Neural cell (in vitro differentiated cells): ENCODE results near the gene CARS2. TPM values are rescaled to one million over a fixed set of nuclear protein-coding genes. Genes with fewer than 3 reads are reported as not detected.

Source experiments
- H2AFZ ChIP-seq: fragments of 200-600, 300-800 bp; sonication (generic), shearing (Covaris generic); 2 replicates; pipeline ENCODE4 v1.6.0; 2014; ENCODE audit warnings: low read depth, mild to moderate bottlenecking, antibody characterized with exemption, low read length, moderate library complexity
- H3F3A ChIP-seq: fragments of 200-600 bp; shearing (Covaris generic); 2 replicates; pipeline ENCODE4 v1.6.1; 2016; ENCODE audit warnings: mild to moderate bottlenecking, moderate library complexity, mixed read lengths, antibody characterized with exemption, low read length; ENCODE audit not compliant: insufficient read depth, poor library complexity, severe bottlenecking
- H3K27ac ChIP-seq: fragments of 200-600, 300-800 bp; sonication (generic), shearing (Covaris generic); 2 replicates; pipeline ENCODE4 v1.5.1; 2014; ENCODE audit warnings: mild to moderate bottlenecking, low read length, moderate library complexity
- H3K27me3 ChIP-seq: fragments of 300-800, 200-600 bp; sonication (generic), shearing (Covaris generic); 2 replicates; pipeline ENCODE4 v1.6.0; 2014; ENCODE audit warnings: mild to moderate bottlenecking, low read depth, low read length, moderate library complexity; ENCODE audit not compliant: insufficient read depth
- H3K36me3 ChIP-seq: fragments of 300-800, 200-600 bp; sonication (generic), shearing (Covaris generic); 2 replicates; pipeline ENCODE4 v1.5.1; 2014; ENCODE audit warnings: mild to moderate bottlenecking, antibody characterized with exemption, low read length, moderate library complexity; ENCODE audit not compliant: insufficient read depth
- H3K4me2 ChIP-seq: fragments of 300-800, 200-600 bp; sonication (generic), shearing (Covaris generic); 2 replicates; pipeline ENCODE4 v1.6.0; 2014; ENCODE audit warnings: mild to moderate bottlenecking, low read length
- H3K4me3 ChIP-seq: fragments of 300-800, 200-600 bp; sonication (generic), shearing (Covaris generic); 2 replicates; pipeline ENCODE4 v1.5.1; 2014; ENCODE audit warnings: mild to moderate bottlenecking, low read length, moderate library complexity
- H3K79me2 ChIP-seq: fragments of 200-600 bp; shearing (Covaris generic); replicated peaks from 2 replicates; pipeline ENCODE4 v1.6.0; 2014; ENCODE audit warnings: mild to moderate bottlenecking, low read length, moderate library complexity; ENCODE audit not compliant: insufficient read depth
- H3K9ac ChIP-seq: fragments of 300-800, 200-600 bp; sonication (generic), shearing (Covaris generic); 2 replicates; pipeline ENCODE4 v1.6.1; 2016; ENCODE audit warnings: mild to moderate bottlenecking, low read length, mixed read lengths
- H3K9me2 ChIP-seq: fragments of 200-600 bp; shearing (Covaris generic); 2 replicates; pipeline ENCODE4 v1.6.1; 2016; ENCODE audit warnings: mild to moderate bottlenecking, low read length, mixed read lengths; ENCODE audit not compliant: insufficient read depth
- H3K9me3 ChIP-seq: fragments of 200-600, 300-800 bp; sonication (generic), shearing (Covaris generic); 2 replicates; pipeline ENCODE4 v1.6.1; 2016; ENCODE audit warnings: mild to moderate bottlenecking, mixed run types, low read length, moderate library complexity, mixed read lengths
- H4K20me1 ChIP-seq: fragments of 200-600 bp; shearing (Covaris generic); 2 replicates; pipeline ENCODE4 v1.6.1; 2016; ENCODE audit warnings: mild to moderate bottlenecking, mixed run types; ENCODE audit not compliant: insufficient read depth
- CTCF ChIP-seq: fragments of 450-650 bp; IDR thresholded peaks from 2 replicates; pipeline ENCODE4 v1.5.1; 2014; ENCODE audit warnings: antibody characterized with exemption, mild to moderate bottlenecking, moderate library complexity; ENCODE audit not compliant: poor library complexity, severe bottlenecking
- EP300 ChIP-seq: fragments of 450-650 bp; conservative IDR thresholded peaks from 2 replicates; pipeline ENCODE4 v1.6.1; 2014; ENCODE audit warnings: antibody characterized with exemption, mild to moderate bottlenecking, moderate library complexity; ENCODE audit not compliant: poor library complexity, severe bottlenecking
- EZH2 ChIP-seq: fragments of 200-600, 300-800 bp; shearing (Covaris generic), sonication (generic); IDR thresholded peaks from 2 replicates; pipeline ENCODE4 v1.6.1; 2014; ENCODE audit warnings: antibody characterized with exemption, low read length, borderline replicate concordance, mild to moderate bottlenecking; ENCODE audit not compliant: insufficient read depth, poor library complexity, severe bottlenecking
- MXI1 ChIP-seq: fragments of 450-650 bp; conservative IDR thresholded peaks from 2 replicates; pipeline ENCODE4 v1.6.1; 2014; ENCODE audit warnings: antibody characterized with exemption, mild to moderate bottlenecking; ENCODE audit not compliant: poor library complexity, severe bottlenecking
- POLR2AphosphoS5 ChIP-seq: IDR thresholded peaks from 2 replicates; pipeline ENCODE4 v1.6.1; 2012
- RAD21 ChIP-seq: fragments of 450-650 bp; conservative IDR thresholded peaks from 2 replicates; pipeline ENCODE4 v1.6.1; 2014; ENCODE audit warnings: antibody characterized with exemption, mild to moderate bottlenecking, moderate library complexity
- REST ChIP-seq: IDR thresholded peaks from 2 replicates; pipeline ENCODE4 v1.6.1; 2012; ENCODE audit warnings: borderline replicate concordance
- SMC3 ChIP-seq: fragments of 450-650 bp; conservative IDR thresholded peaks from 2 replicates; pipeline ENCODE4 v1.6.1; 2014; ENCODE audit warnings: antibody characterized with exemption, mild to moderate bottlenecking, moderate library complexity; ENCODE audit not compliant: poor library complexity
- TAF1 ChIP-seq: IDR thresholded peaks from 2 replicates; pipeline ENCODE4 v1.6.1; 2012; ENCODE audit warnings: low read depth
- polyA minus RNA-seq: library from RNA; depleted of rRNA, polyadenylated mRNA; stranded (reverse); fragments of >200 nt; gene quantifications from 2 replicates; pipeline ENCODE4 v1.2.3, GENCODE V29; 2014
- polyA plus RNA-seq: library from polyadenylated mRNA; depleted of rRNA; stranded (reverse); fragments of >200 nt; gene quantifications from 2 replicates; pipeline ENCODE4 v1.2.3, GENCODE V29; 2014

CARS2 gene
- polyA plus RNA-seq (92.2 and 93.1 TPM in 2 replicates), polyA minus RNA-seq (47.0 and 49.4 TPM in 2 replicates)

GRCh38 chr13:110705826-110706569, at the start of gene CARS2:
Gene CARS2 (minus strand): TSS chr13:110706116. CDS start chr13:110706093, 23 bp downstream.
- peak within 1 kb of the TSS; percentile 71 for H2AFZ ChIP-seq
- no peaks in the 10 kb centered on the region for H4K20me1 ChIP-seq
- no peaks in the 10 kb centered on the region for H3K9me3 ChIP-seq
- H3K9ac ChIP-seq = peak within 1 kb of the TSS; percentile 79
- no peaks in the 10 kb centered on the region for H3K36me3 ChIP-seq
- H3K4me3 ChIP-seq = peak within 1 kb of the TSS; percentile 85
- peaks cover 28% of the 10 kb centered on the region for H3K79me2 ChIP-seq
- TF ChIP-seq EZH2 (no peak), SMC3 (peak; percentile 52), CTCF (peak; percentile 43), TAF1 (no peak), MXI1 (peak; percentile 84), RAD21 (peak; percentile 36), EP300 (peak; percentile 32), REST (peak; percentile 48), POLR2AphosphoS5 (peak; percentile 72)
- H3K27me3 ChIP-seq = no peaks in the 10 kb centered on the region
- H3K4me2 ChIP-seq = peak within 1 kb of the TSS; percentile 71
- H3K27ac ChIP-seq = peak within 1 kb of the TSS; percentile 75
- no peaks in the 10 kb centered on the region for H3F3A ChIP-seq
- no peaks in the 10 kb centered on the region for H3K9me2 ChIP-seq

- TF ChIP-seq MXI1 (no peak), SMC3 (no peak)
- H2AFZ ChIP-seq = no peak overlapping the region
Measured at GRCh38 chr13:110748271-110748670, 42.4 kb upstream of the CARS2 start.

More at GRCh38 chr13:110748271-110748670, 42.4 kb upstream of the CARS2 start:
- no peaks in the 10 kb centered on the region for H3K9me2 ChIP-seq
- no peak overlapping the region for H3K4me2 ChIP-seq
- H3F3A ChIP-seq = no peaks in the 10 kb centered on the region
- no peak overlapping the region for H3K9ac ChIP-seq
- no peak overlapping the region for H3K4me3 ChIP-seq
- H3K27me3 ChIP-seq = no peaks in the 10 kb centered on the region
- no peaks in the 10 kb centered on the region for H3K79me2 ChIP-seq
- no peaks in the 10 kb centered on the region for H4K20me1 ChIP-seq
- no peaks in the 10 kb centered on the region for H3K36me3 ChIP-seq
- no peak overlapping the region for H3K27ac ChIP-seq
- peaks cover 5% of the 10 kb centered on the region for H3K9me3 ChIP-seq
